K562 (cell line): ENCODE data around the gene USP44. TPM values are rescaled to one million over a fixed set of nuclear protein-coding genes. Genes with fewer than 3 reads are reported as not detected.
A peak's percentile ranks its signal among the peaks of the same experiment; 100 is the strongest.

Experiments used
- ATAC-seq: fragments of 200-7000 bp; cut with Tn5 transposase; 3 replicates; pipeline ENCODE4 v1.9.1; 2020; ENCODE audit warnings: moderate library complexity
- BruUV-seq: library from RNA; stranded (reverse); fragments of 400-500 nt; replicated peaks from 2 replicates; lab custom pipeline; 2021; lab: Mats Ljungman, UMichigan
- CTCF ChIA-PET: fragments of 300-600 bp; formaldehyde crosslinking; extraction: SDS; loops from one replicate; lab custom pipeline; 2021; ENCODE audit warnings: low intra/inter-chr PET ratio; lab: Yijun Ruan, JAX
- POLR2A ChIA-PET: fragments of 300-600, 350-650 bp; sonication (Branson Sonifier 250); formaldehyde crosslinking; extraction: SDS; loops from one replicate; lab custom pipeline; 2021; ENCODE audit warnings: antibody characterized with exemption, inconsistent platforms; lab: Yijun Ruan, JAX
- DNase-seq, 4 experiments: peaks; one replicate each; pipeline versions ENCODE4 v3.0.0 to v3.0.0-alpha.2; 2011 to 2018; ENCODE audit warnings: low spot score in 3 of 4, mixed read lengths in 3 of 4; ENCODE audit errors: extremely low read depth in 1 of 4
- FAIRE-seq: peaks from 2 replicates; lab custom pipeline; 2011; peaks lifted over from hg19 to GRCh38; lab: Jason Lieb, UNC
- H2AFZ ChIP-seq: 2 replicates; pipeline ENCODE4 v1.6.0; 2011; ENCODE audit warnings: low read depth, low read length, control low read depth, inconsistent platforms
- H3K27ac ChIP-seq: fragments of 200-600 bp; 3 replicates; pipeline ENCODE4 v1.8.0; 2011; ENCODE audit warnings: low read depth, mild to moderate bottlenecking, control low read depth, inconsistent platforms, low read length, moderate library complexity, mixed read lengths; ENCODE audit errors: extremely low read depth
- H3K27me3 ChIP-seq, 2 experiments: fragments of 300-600 bp in 1 of 2; 2 replicates in 1 of 2; 3 replicates in 1 of 2; pipeline versions ENCODE4 v1.6.0 to v1.8.0; 2011; ENCODE audit warnings: inconsistent platforms in 2 of 2, low read length in 2 of 2, mild to moderate bottlenecking in 1 of 2, mixed read lengths in 1 of 2, moderate library complexity in 1 of 2; ENCODE audit not compliant: control insufficient read depth in 2 of 2, insufficient read depth in 2 of 2
- H3K36me3 ChIP-seq: fragments of 300-600 bp; 3 replicates; pipeline ENCODE4 v1.8.0; 2011; ENCODE audit warnings: mild to moderate bottlenecking, low read length, inconsistent platforms; ENCODE audit not compliant: control insufficient read depth, insufficient read depth
- H3K4me1 ChIP-seq, 2 experiments: fragments of 200-600 bp in 1 of 2; replicated peaks in 1 of 2; 2 replicates in 1 of 2; 3 replicates in 1 of 2; pipeline versions ENCODE4 v1.5.1 to v1.8.0; 2011; ENCODE audit warnings: inconsistent platforms in 2 of 2, low read length in 2 of 2, mild to moderate bottlenecking in 1 of 2, mixed read lengths in 1 of 2, moderate library complexity in 1 of 2; ENCODE audit not compliant: control insufficient read depth in 2 of 2, insufficient read depth in 2 of 2
- H3K4me2 ChIP-seq: 2 replicates; pipeline ENCODE4 v1.6.1; 2011; ENCODE audit warnings: low read length, control low read depth, inconsistent platforms, mixed read lengths; ENCODE audit not compliant: insufficient read depth
- H3K4me3 ChIP-seq: fragments of 200-600 bp; sonication (generic), shearing (Covaris generic); 2 replicates; pipeline ENCODE4 v1.5.1; 2016; ENCODE audit warnings: control low read depth, inconsistent platforms
- H3K79me2 ChIP-seq: fragments of 200-600 bp; 3 replicates; pipeline ENCODE4 v1.8.0; 2011; ENCODE audit warnings: low read length, inconsistent platforms; ENCODE audit not compliant: control insufficient read depth, insufficient read depth
- H3K9ac ChIP-seq, 2 experiments: 2 replicates each; pipeline versions ENCODE4 v1.6.0 to v1.6.1; 2011; ENCODE audit warnings: low read depth in 2 of 2, low read length in 2 of 2, control low read depth in 1 of 2, inconsistent platforms in 1 of 2, mild to moderate bottlenecking in 1 of 2, mixed read lengths in 1 of 2; ENCODE audit not compliant: insufficient read depth in 1 of 2
- H3K9me1 ChIP-seq: one replicate; pipeline ENCODE4 v1.6.0; 2011; ENCODE audit warnings: inconsistent platforms, mild to moderate bottlenecking, low read length, moderate library complexity; ENCODE audit not compliant: control insufficient read depth, insufficient read depth
- H3K9me3 ChIP-seq: replicated peaks from 2 replicates; pipeline ENCODE4 v1.5.1; 2011; ENCODE audit warnings: low read depth, low read length, inconsistent platforms; ENCODE audit not compliant: control insufficient read depth, insufficient read depth
- H4K20me1 ChIP-seq: replicated peaks from 2 replicates; pipeline ENCODE4 v1.6.1; 2011; ENCODE audit warnings: low read length, inconsistent platforms, mixed read lengths; ENCODE audit not compliant: control insufficient read depth, insufficient read depth
- C11orf30 ChIP-seq: fragments of 450-650 bp; IDR thresholded peaks from 2 replicates; pipeline ENCODE4 v1.6.1; 2016; ENCODE audit warnings: low read depth, mild to moderate bottlenecking
- FOS ChIP-seq: IDR thresholded peaks from 3 replicates; pipeline ENCODE4 v1.6.1; 2011; ENCODE audit not compliant: insufficient read length; ENCODE audit errors: extremely low read depth
- KDM2B ChIP-seq: fragments of 250-450 bp; sonication (Bioruptor Pico); IDR thresholded peaks from 2 replicates; pipeline ENCODE4 v1.8.0; 2021; ENCODE audit warnings: mild to moderate bottlenecking, moderate library complexity
- MAFF ChIP-seq: IDR thresholded peaks from 2 replicates; pipeline ENCODE4 v1.6.1; 2012; ENCODE audit warnings: low read length, improper control_type of control experiment
- MAFG ChIP-seq: fragments of 450-650 bp; conservative IDR thresholded peaks from 2 replicates; pipeline ENCODE4 v1.6.1; 2016; ENCODE audit warnings: missing genetic modification characterization, missing compliant biosample characterization
- MAFK ChIP-seq: IDR thresholded peaks from 2 replicates; pipeline ENCODE4 v1.6.1; 2011; ENCODE audit warnings: low read length, improper control_type of control experiment
- PHB2 ChIP-seq: fragments of 450-650 bp; IDR thresholded peaks from 2 replicates; pipeline ENCODE4 v1.6.1; 2017; ENCODE audit warnings: low read depth
- SMAD2 ChIP-seq: fragments of 150-350 bp; IDR thresholded peaks from 2 replicates; pipeline ENCODE4 v1.6.1; 2014; ENCODE audit warnings: low read depth, mild to moderate bottlenecking, low read length
- ZNF121 ChIP-seq: sonication (generic); formaldehyde crosslinking; conservative IDR thresholded peaks from 2 replicates; pipeline ENCODE4 v1.8.0; 2022; ENCODE audit warnings: missing genetic modification reagents
- ZNF165 ChIP-seq: fragments of 250-450 bp; sonication (Bioruptor Pico); IDR thresholded peaks from 2 replicates; pipeline ENCODE4 v1.4.0; 2020; ENCODE audit warnings: borderline replicate concordance
- ZNF316 ChIP-seq: fragments of 450-650 bp; IDR thresholded peaks from 2 replicates; pipeline ENCODE4 v1.6.1; 2016
- ZNF408 ChIP-seq: fragments of 250-450 bp; sonication (Bioruptor Pico); IDR thresholded peaks from 2 replicates; pipeline ENCODE4 v1.4.0; 2020; ENCODE audit warnings: low read depth, mild to moderate bottlenecking, moderate library complexity
- WGBS: fragments of 100-300 bp; shearing (Covaris generic); methylation state at CpG from one replicate; pipeline ENCODE4 v1.1.6; 2016; ENCODE audit warnings: low coverage, mixed read lengths; ENCODE audit not compliant: insufficient coverage; ENCODE audit errors: missing lambda C conversion rate; 5-methylcytosine and 5-hydroxymethylcytosine counted together
- in situ Hi-C: fragments of 300-500 bp; cut with MboI; formaldehyde crosslinking; loops from 4 replicates; pipeline ENCODE4 v1.15.0; 2018; ENCODE audit warnings: inconsistent platforms, mixed read lengths
- intact Hi-C: fragments of 100-400 bp; cut with micrococcal nuclease; formaldehyde crosslinking; loops from 2 replicates; pipeline ENCODE4 v1.14.2; 2022
- polyA plus RNA-seq, 8 experiments: library from polyadenylated mRNA; depleted of rRNA in 4 of 8; stranded (reverse) in 5 of 8; unstranded in 3 of 8; fragments of >200 nt; fragmentation: Nextera tagmentation in 2 of 8; fragmentation: Illumina TruSeq in 1 of 8; extraction: Ambion mirVana in 2 of 8; extraction: Trizol in 1 of 8; gene quantifications; 2 replicates each; pipeline versions ENCODE4 v1.2.1 to v1.2.3, GENCODE V29; 2011 to 2014; ENCODE audit warnings: inconsistent platforms in 1 of 8, missing spikeins in 1 of 8
- total RNA-seq, 7 experiments: library from RNA; depleted of rRNA in 6 of 7; stranded (reverse); fragments of >200 nt in 6 of 7; fragmentation: Illumina TruSeq in 2 of 7; extraction: Trizol in 2 of 7; gene quantifications; 2 replicates each; pipeline versions ENCODE4 v1.2.1 to v1.2.3, GENCODE V29; 2011 to 2021; ENCODE audit warnings: low replicate concordance in 1 of 7

USP44 gene
- total and polyA plus RNA-seq, 9 of the 15 experiments (the other 6 are each of a cell fraction or from before 2014, with no cell fraction given): 2.1 to 5.7 (median 2.8) TPM

DNA sequence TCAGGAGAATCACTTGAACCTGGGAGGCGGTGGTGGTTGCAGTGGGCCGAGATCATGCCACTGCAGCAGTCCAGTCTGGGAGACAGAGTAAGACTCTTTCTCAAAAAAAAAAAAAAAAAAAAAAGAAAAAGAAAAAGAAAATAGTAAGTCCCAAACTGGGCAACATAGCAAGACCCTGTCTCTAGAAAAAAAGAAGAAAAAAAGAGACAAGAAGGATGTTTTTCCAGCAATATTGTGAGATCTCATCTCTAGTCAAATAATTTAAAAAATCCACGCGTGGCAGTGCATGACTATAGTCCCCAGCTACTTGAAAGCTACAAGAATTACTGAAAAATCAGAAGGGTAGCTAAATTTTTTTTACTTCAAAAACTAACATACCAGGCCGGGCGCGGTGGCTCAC is 8.0 kb downstream of the USP44 start:
- H3K9me3 ChIP-seq: no peaks in the 10 kb centered on the region
- peaks cover 0 to 5% of the 10 kb centered on the region in 2 experiments; a peak in 3 of 5 replicates for H3K4me1 ChIP-seq
- intact Hi-C loops: no loop called here
- H2AFZ ChIP-seq: no peak overlapping the region
- H3K9ac ChIP-seq: no peak overlapping the region
- FAIRE-seq (no peak), ATAC-seq (no peak), DNase-seq (no peak)
- H4K20me1 ChIP-seq: no peaks in the 10 kb centered on the region
- no peak for TF ChIP-seq ZNF408
- TF ChIP-seq ZNF165 (CRISPR knock-in tag): no peak
- TF ChIP-seq ZNF121: peak; percentile 52
- no peak overlapping the region for H3K4me2 ChIP-seq
- peaks cover 4% of the 10 kb centered on the region; the same call in 1 of the 3 replicates for H3K79me2 ChIP-seq
- ChIA-PET POLR2A (no interaction called here), CTCF (no interaction called here)
- WGBS: 73% methylated on average over 7 of the region's 7 CpGs
- H3K9me1 ChIP-seq: no peaks in the 10 kb centered on the region
- H3K4me3 ChIP-seq: no peak overlapping the region
- in situ Hi-C loops: no loop called here
- H3K27me3 ChIP-seq: 0 out of 5 replicates have a peak, but pooled peaks cover 0 to 3% of the 10 kb centered on the region in 2 experiments
- H3K27ac ChIP-seq: no peak overlapping the region
- no peaks in the 10 kb centered on the region for H3K36me3 ChIP-seq
- BruUV-seq: no TSS peak

GRCh38 chr12:95541436-95541835 is 9.8 kb downstream of the USP44 start:
- Histone ChIP-seq H3K4me2 (no peak overlapping the region), H2AFZ (no peak overlapping the region), H3K79me2 (no peaks in the 10 kb centered on the region; the same call in 2 of the 3 replicates), H3K27me3 (no peaks in the 10 kb centered on the region), H3K9me1 (no peaks in the 10 kb centered on the region), H3K27ac (no peak overlapping the region), H4K20me1 (no peaks in the 10 kb centered on the region), H3K9me3 (no peaks in the 10 kb centered on the region), H3K4me3 (no peak overlapping the region), H3K36me3 (no peaks in the 10 kb centered on the region), H3K9ac (no peak overlapping the region), H3K4me1 (no peaks in the 10 kb centered on the region)
- no peak for TF ChIP-seq KDM2B (CRISPR knock-in tag)
- peak; percentile 85 for TF ChIP-seq MAFF
- peak; percentile 97 for TF ChIP-seq ZNF316
- TF ChIP-seq SMAD2: no peak
- peak; percentile 86 for TF ChIP-seq MAFK
- no peak for TF ChIP-seq PHB2
- TF ChIP-seq MAFG (tag): peak; percentile 91
- no peak for TF ChIP-seq FOS
- TF ChIP-seq C11orf30: peak; percentile 90
- intact Hi-C loops (no loop called here), in situ Hi-C loops (no loop called here)
- ATAC-seq: no peak
- ChIA-PET POLR2A (interaction anchor here (0.6 to 1.2 kb wide), 2 partner anchors 9 to 319 kb away, joined by 3 to 6 read pairs; no protein-coding TSS in a partner anchor), CTCF (no interaction called here)
- no peak for FAIRE-seq
- no TSS peak for BruUV-seq
- 27% methylated on average over 7 of the region's 7 CpGs for WGBS
- no peak for DNase-seq
